Mesothelial cell of epicardium (in vitro differentiated cells): ENCODE results near the gene DNAJB11. TPM values are rescaled to one million over a fixed set of nuclear protein-coding genes. Genes with fewer than 3 reads are reported as not detected.

Experiments used
- DNase-seq, 2 experiments: peaks; one replicate each; pipeline ENCODE4 v3.0.0; 2021; ENCODE audit warnings: low spot score in 2 of 2; ENCODE audit not compliant: unreplicated experiment in 2 of 2
- H3K27ac Mint-ChIP-seq: 2 replicates; pipeline ENCODE4 v1.8.0; 2021; ENCODE audit warnings: mixed read lengths
- H3K27me3 Mint-ChIP-seq: 2 replicates; pipeline ENCODE4 v1.8.0; 2021; ENCODE audit warnings: low read depth, mixed read lengths
- H3K36me3 Mint-ChIP-seq: 2 replicates; pipeline ENCODE4 v1.8.0; 2021; ENCODE audit warnings: mixed read lengths
- H3K4me1 Mint-ChIP-seq: 2 replicates; pipeline ENCODE4 v1.8.0; 2021; ENCODE audit warnings: mixed read lengths
- H3K4me3 Mint-ChIP-seq: 2 replicates; pipeline ENCODE4 v1.8.0; 2021; ENCODE audit warnings: mild to moderate bottlenecking, moderate library complexity, mixed read lengths
- H3K9me3 Mint-ChIP-seq: 2 replicates; pipeline ENCODE4 v1.8.0; 2021; ENCODE audit warnings: mixed read lengths
- CTCF ChIP-seq: fragments of 200-600 bp; sonication (generic); IDR thresholded peaks from one replicate; pipeline ENCODE4 v1.5.0; 2021; ENCODE audit warnings: antibody characterized with exemption; ENCODE audit not compliant: unreplicated experiment
- total RNA-seq: library from RNA; stranded (reverse); gene quantifications from 3 replicates; pipeline ENCODE4 v1.2.1, GENCODE V29; 2021

DNAJB11 gene
- total RNA-seq, 1 donor from 2014 or later = 55.2 TPM

GRCh38 chr3:186594591-186595113 is 24.1 kb downstream of the DNAJB11 start:
- no peak overlapping the region for H3K4me3 Mint-ChIP-seq
- no peak for DNase-seq
- no peaks in the 10 kb centered on the region for H3K9me3 Mint-ChIP-seq
- peaks cover 8% of the 10 kb centered on the region for H3K4me1 Mint-ChIP-seq
- H3K27ac Mint-ChIP-seq = no peak overlapping the region
- no peak for TF ChIP-seq CTCF
- no peaks in the 10 kb centered on the region for H3K27me3 Mint-ChIP-seq
- no peaks in the 10 kb centered on the region for H3K36me3 Mint-ChIP-seq

GRCh38 chr3:186596568-186597287 is 26.2 kb downstream of the DNAJB11 start:
- Mint-ChIP-seq H3K27me3 (no peaks in the 10 kb centered on the region), H3K27ac (peak overlapping the region; percentile 86), H3K4me1 (peaks cover 8% of the 10 kb centered on the region), H3K9me3 (no peaks in the 10 kb centered on the region), H3K36me3 (no peaks in the 10 kb centered on the region), H3K4me3 (peak overlapping the region; percentile 58)
- TF ChIP-seq CTCF = no peak
- DNase-seq = no peak

GRCh38 chr3:186598108-186598784 is 27.7 kb downstream of the DNAJB11 start:
- TF ChIP-seq CTCF = no peak
- no peak overlapping the region for H3K4me3 Mint-ChIP-seq
- no peaks in the 10 kb centered on the region for H3K9me3 Mint-ChIP-seq
- peak overlapping the region; percentile 48 for H3K27ac Mint-ChIP-seq
- DNase-seq = no peak
- no peaks in the 10 kb centered on the region for H3K36me3 Mint-ChIP-seq
- peaks cover 8% of the 10 kb centered on the region for H3K4me1 Mint-ChIP-seq
- H3K27me3 Mint-ChIP-seq = no peaks in the 10 kb centered on the region

DNA sequence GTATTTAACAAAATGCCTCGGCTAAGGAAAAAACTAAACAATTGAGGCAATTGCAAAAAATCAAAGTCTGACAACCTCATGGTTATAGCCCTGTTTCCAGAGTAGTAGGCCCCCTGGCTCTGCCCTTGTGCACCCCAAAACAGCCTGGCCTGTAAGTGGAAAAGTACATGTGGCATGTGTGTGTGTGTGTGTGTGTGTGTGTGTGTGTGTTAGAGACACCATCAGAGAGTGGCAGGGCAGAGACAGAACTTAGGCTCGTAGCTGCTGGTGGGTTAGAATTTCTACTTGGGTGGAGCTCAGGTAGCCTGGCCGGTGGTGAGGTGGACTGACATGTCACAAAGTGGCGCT is 28.2 kb downstream of the DNAJB11 start:
- no peaks in the 10 kb centered on the region for H3K27me3 Mint-ChIP-seq
- DNase-seq = no peak
- H3K4me3 Mint-ChIP-seq = no peak overlapping the region
- no peak overlapping the region for H3K27ac Mint-ChIP-seq
- peaks cover 8% of the 10 kb centered on the region for H3K4me1 Mint-ChIP-seq
- no peaks in the 10 kb centered on the region for H3K9me3 Mint-ChIP-seq
- H3K36me3 Mint-ChIP-seq = no peaks in the 10 kb centered on the region
- TF ChIP-seq CTCF = no peak

GRCh38 chr3:186599142-186599784 is 28.7 kb downstream of the DNAJB11 start:
- H3K4me3 Mint-ChIP-seq = no peak overlapping the region
- no peak overlapping the region for H3K27ac Mint-ChIP-seq
- H3K4me1 Mint-ChIP-seq = peaks cover 8% of the 10 kb centered on the region
- no peak for TF ChIP-seq CTCF
- H3K36me3 Mint-ChIP-seq = no peaks in the 10 kb centered on the region
- no peaks in the 10 kb centered on the region for H3K27me3 Mint-ChIP-seq
- no peak for DNase-seq
- no peaks in the 10 kb centered on the region for H3K9me3 Mint-ChIP-seq
